Stimulated activated CD4-positive, alpha-beta T cell treated with anti-CD3 and anti-CD28 coated beads, Interleukin-15, amount 100 ng/mL, for 1 hour (primary cell): Measurements from ENCODE around the gene TFF3.

Source experiments
- DNase-seq, 2 donors: peaks; one replicate each; pipeline ENCODE4 v3.0.0-alpha.2; 2020; ENCODE audit warnings: low read depth in 1 of 2, low spot score in 1 of 2

The TFF3 gene

GRCh38 chr21:42315296-42315891 is at the start of gene TFF3:
TSS of gene TFF3 (minus strand) at chr21:42315409. CDS start at chr21:42315374, 35 bp downstream.
- DNase-seq, result no peak

- no peak for DNase-seq
These were observed 49.2 kb upstream of the TFF3 start for GRCh38 chr21:42364304-42364865.

- DNase-seq, result no peak
These were observed 48.1 kb upstream of the TFF3 start for GRCh38 chr21:42363312-42363711.

GRCh38 chr21:42362700-42363099 is 47.5 kb upstream of the TFF3 start:
- no peak for DNase-seq

GRCh38 chr21:42362198-42362597 is 47.0 kb upstream of the TFF3 start:
- DNase-seq, result no peak

GRCh38 chr21:42361286-42361685 is 46.1 kb upstream of the TFF3 start:
- no peak for DNase-seq

GRCh38 chr21:42360317-42360716 is 45.1 kb upstream of the TFF3 start:
- no peak for DNase-seq

GRCh38 chr21:42358937-42359336 is 43.7 kb upstream of the TFF3 start:
- no peak for DNase-seq

GRCh38 chr21:42358261-42358660 is 43.1 kb upstream of the TFF3 start:
- DNase-seq, result no peak

GRCh38 chr21:42357307-42357706 is 42.1 kb upstream of the TFF3 start:
- DNase-seq, result no peak

- DNase-seq, result no peak
These were observed 41.4 kb upstream of the TFF3 start for GRCh38 chr21:42356650-42357049.

- no peak for DNase-seq
These were observed 40.8 kb upstream of the TFF3 start for GRCh38 chr21:42356046-42356445.

- DNase-seq, result no peak
These were observed 38.4 kb upstream of the TFF3 start for GRCh38 chr21:42353623-42354022.

GRCh38 chr21:42352441-42353095 is 37.4 kb upstream of the TFF3 start:
- no peak for DNase-seq

GRCh38 chr21:42351626-42352440 is 36.6 kb upstream of the TFF3 start:
- no peak for DNase-seq

- no peak for DNase-seq
These were observed 35.8 kb upstream of the TFF3 start, which contains the start of gene TFF2 for GRCh38 chr21:42350927-42351426. TSS of gene TFF2 (minus strand) at chr21:42350994. CDS start at chr21:42350957, 37 bp downstream.

GRCh38 chr21:42350318-42350910 is 35.2 kb upstream of the TFF3 start:
- DNase-seq, result no peak

GRCh38 chr21:42349420-42350317 is 34.5 kb upstream of the TFF3 start:
- DNase-seq, result no peak

GRCh38 chr21:42348762-42349161 is 33.6 kb upstream of the TFF3 start:
- DNase-seq, result no peak
